HCT116 (cell line): Measurements from ENCODE around the gene SURF6. TPM values are rescaled to one million over a fixed set of nuclear protein-coding genes. Genes with fewer than 3 reads are reported as not detected.

ENCODE experiments used
- ATAC-seq: fragments of 200-7000 bp; cut with Tn5 transposase; 2 replicates; pipeline ENCODE4 v1.9.1; 2020; ENCODE audit warnings: mild to moderate bottlenecking, moderate library complexity
- BruUV-seq: library from RNA; stranded (reverse); fragments of 400-500 nt; replicated peaks from 2 replicates; lab custom pipeline; 2021; lab: Mats Ljungman, UMichigan
- CTCF ChIA-PET: fragments of 300-600 bp; sonication (Branson Sonifier 250); formaldehyde crosslinking; loops from one replicate; lab custom pipeline; 2021; ENCODE audit warnings: antibody characterized with exemption; lab: Charles Lee
- POLR2A ChIA-PET: fragments of 300-600, 350-600 bp; sonication (Branson Sonifier 250); formaldehyde crosslinking; loops from one replicate; lab custom pipeline; 2021; ENCODE audit warnings: antibody characterized with exemption; lab: Charles Lee
- RAD21 ChIA-PET, 2 experiments: fragments of 300-600 bp; sonication (Branson Sonifier 250); formaldehyde crosslinking; loops; one replicate each; lab custom pipeline; 2023; ENCODE audit warnings: low total read pairs in 2 of 2; ENCODE audit not compliant: uncharacterized antibody in 2 of 2, unreplicated experiment in 2 of 2, low non-redundant PET in 1 of 2; lab: Charles Lee
- DNase-seq: peaks from one replicate; pipeline ENCODE4 v3.0.0-alpha.2; 2010; ENCODE audit warnings: low read depth, low spot score
- H2AFZ ChIP-seq: fragments of 200-600 bp; shearing (Covaris generic), sonication (generic); 2 replicates; pipeline ENCODE4 v1.6.1; 2017; ENCODE audit warnings: low read depth, mixed run types, mixed read lengths, antibody characterized with exemption, low read length; ENCODE audit not compliant: poor library complexity, severe bottlenecking
- H3K27ac ChIP-seq: 2 replicates; pipeline ENCODE4 v1.5.1; 2012; ENCODE audit warnings: low read depth, low read length
- H3K27me3 ChIP-seq: fragments of 200-600 bp; sonication (generic); 2 replicates; pipeline ENCODE4 v1.6.1; 2016; ENCODE audit warnings: mixed run types, low read length, mixed read lengths; ENCODE audit not compliant: insufficient read depth
- H3K36me3 ChIP-seq, 2 experiments: fragments of 200-500 bp in 1 of 2; fragments of 200-600 bp in 1 of 2; sonication (Bioruptor generic) in 1 of 2; sonication (generic) in 1 of 2; 2 replicates each; pipeline versions ENCODE4 v1.5.1 to v1.6.1; 2014 to 2016; ENCODE audit warnings: low read length in 2 of 2, inconsistent platforms in 1 of 2, mixed read lengths in 1 of 2, mixed run types in 1 of 2; ENCODE audit not compliant: insufficient read depth in 2 of 2, control insufficient read depth in 1 of 2
- H3K4me1 ChIP-seq, 2 experiments: fragments of 200-600 bp in 1 of 2; sonication (generic) in 1 of 2; 2 replicates each; pipeline versions ENCODE4 v1.5.1 to v1.6.1; 2012 to 2017; ENCODE audit warnings: low read length in 2 of 2, inconsistent platforms in 1 of 2, mild to moderate bottlenecking in 1 of 2, mixed read lengths in 1 of 2, mixed run types in 1 of 2, moderate library complexity in 1 of 2; ENCODE audit not compliant: insufficient read depth in 2 of 2, control insufficient read depth in 1 of 2
- H3K4me2 ChIP-seq: fragments of 200-600 bp; sonication (generic); 2 replicates; pipeline ENCODE4 v1.6.1; 2017; ENCODE audit warnings: mixed run types, low read length, mixed read lengths
- H3K4me3 ChIP-seq, 2 experiments: fragments of 200-600 bp in 1 of 2; sonication (generic) in 1 of 2; replicated peaks in 1 of 2; 2 replicates each; pipeline ENCODE4 v1.5.1; 2011 to 2016; ENCODE audit warnings: low read length in 2 of 2, control low read depth in 1 of 2, low read depth in 1 of 2, mild to moderate bottlenecking in 1 of 2, mixed read lengths in 1 of 2, mixed run types in 1 of 2
- H3K79me2 ChIP-seq: fragments of 200-600 bp; sonication (generic); 2 replicates; pipeline ENCODE4 v1.6.1; 2017; ENCODE audit warnings: mild to moderate bottlenecking, mixed run types, low read length, moderate library complexity, mixed read lengths; ENCODE audit not compliant: insufficient read depth
- H3K9ac ChIP-seq: fragments of 200-600 bp; sonication (generic); 2 replicates; pipeline ENCODE4 v1.6.1; 2016; ENCODE audit warnings: low read length, mixed read lengths
- H3K9me2 ChIP-seq: fragments of 200-600 bp; sonication (generic), shearing (Covaris generic); 2 replicates; pipeline ENCODE4 v1.6.1; 2017; ENCODE audit warnings: mixed run types, mild to moderate bottlenecking, moderate library complexity; ENCODE audit not compliant: insufficient read depth
- H3K9me3 ChIP-seq, 2 experiments: fragments of 200-500 bp in 1 of 2; fragments of 200-600 bp in 1 of 2; sonication (Bioruptor generic) in 1 of 2; sonication (generic) in 1 of 2; 2 replicates each; pipeline ENCODE4 v1.6.1; 2014 to 2017; ENCODE audit warnings: low read length in 2 of 2, mixed read lengths in 2 of 2, inconsistent platforms in 1 of 2, low read depth in 1 of 2, mild to moderate bottlenecking in 1 of 2, mixed run types in 1 of 2, moderate library complexity in 1 of 2; ENCODE audit not compliant: control insufficient read depth in 1 of 2, insufficient read depth in 1 of 2
- H4K20me1 ChIP-seq: fragments of 200-600 bp; sonication (generic), shearing (Covaris generic); 2 replicates; pipeline ENCODE4 v1.6.1; 2017; ENCODE audit warnings: mixed run types, mild to moderate bottlenecking, moderate library complexity; ENCODE audit not compliant: insufficient read depth
- CBX3 ChIP-seq: IDR thresholded peaks from 2 replicates; pipeline ENCODE4 v1.6.1; 2012; ENCODE audit warnings: low read depth
- CEBPB ChIP-seq: IDR thresholded peaks from 2 replicates; pipeline ENCODE4 v1.6.1; 2012; ENCODE audit warnings: low read depth
- EGR1 ChIP-seq: IDR thresholded peaks from 2 replicates; pipeline ENCODE4 v1.6.1; 2012; ENCODE audit warnings: low read depth
- EZH2 ChIP-seq: fragments of 200-600 bp; sonication (generic); IDR thresholded peaks from 2 replicates; pipeline ENCODE4 v1.6.1; 2017; ENCODE audit warnings: antibody characterized with exemption, mixed run types
- EZH2phosphoT487 ChIP-seq: fragments of 200-600 bp; IDR thresholded peaks from 2 replicates; pipeline ENCODE4 v1.6.1; 2018; ENCODE audit warnings: antibody characterized with exemption, borderline replicate concordance
- FOSL1 ChIP-seq: IDR thresholded peaks from 2 replicates; pipeline ENCODE4 v1.6.1; 2012; ENCODE audit warnings: low read depth
- JUND ChIP-seq: IDR thresholded peaks from 2 replicates; pipeline ENCODE4 v1.6.1; 2012
- POLR2A ChIP-seq: IDR thresholded peaks from 2 replicates; pipeline ENCODE4 v1.7.0; 2011; ENCODE audit warnings: borderline replicate concordance; ENCODE audit not compliant: insufficient read depth, insufficient read length; ENCODE audit errors: extremely low read depth
- POLR2AphosphoS5 ChIP-seq: IDR thresholded peaks from 2 replicates; pipeline ENCODE4 v1.6.1; 2011; ENCODE audit warnings: mild to moderate bottlenecking, low read depth, low read length, moderate library complexity
- RAD21 ChIP-seq: IDR thresholded peaks from 2 replicates; pipeline ENCODE4 v1.6.1; 2012; ENCODE audit warnings: low read depth, mild to moderate bottlenecking
- SIN3A ChIP-seq: IDR thresholded peaks from 2 replicates; pipeline ENCODE4 v1.6.1; 2012; ENCODE audit warnings: low read depth
- SP1 ChIP-seq: IDR thresholded peaks from 2 replicates; pipeline ENCODE4 v1.6.1; 2012; ENCODE audit warnings: low read depth
- SRF ChIP-seq: IDR thresholded peaks from 2 replicates; pipeline ENCODE4 v1.6.1; 2012; ENCODE audit warnings: low read depth
- TCF7L2 ChIP-seq: IDR thresholded peaks from 2 replicates; pipeline ENCODE4 v1.7.0; 2011; ENCODE audit warnings: borderline replicate concordance, inconsistent platforms; ENCODE audit not compliant: insufficient read depth, insufficient read length; ENCODE audit errors: extremely low read depth
- YY1 ChIP-seq: IDR thresholded peaks from 2 replicates; pipeline ENCODE4 v1.6.1; 2011; ENCODE audit warnings: low read length, low read depth, moderate library complexity, mild to moderate bottlenecking; ENCODE audit not compliant: insufficient replicate concordance; ENCODE audit errors: extremely low read depth
- ZNF274 ChIP-seq: fragments of 200-500 bp; sonication (Bioruptor generic); IDR thresholded peaks from 2 replicates; pipeline ENCODE4 v1.6.1; 2014; ENCODE audit warnings: mild to moderate bottlenecking, low read depth, low read length, inconsistent platforms
- intact Hi-C: fragments of 100-400 bp; cut with micrococcal nuclease; formaldehyde crosslinking; loops from 2 replicates; pipeline ENCODE4 v1.10.0; 2022
- total RNA-seq: library from RNA; stranded (reverse); gene quantifications from one replicate; pipeline ENCODE4 v1.2.1, GENCODE V29; 2021; ENCODE audit not compliant: unreplicated experiment
- TF ChIP-seq, protein P1 (sequence below): IDR thresholded peaks from 2 replicates; pipeline ENCODE4 v1.6.1; 2011; ENCODE audit warnings: mild to moderate bottlenecking, low read length, moderate library complexity; ENCODE audit not compliant: insufficient replicate concordance; ENCODE audit errors: extremely low read depth
- TF ChIP-seq, protein P2 (sequence below): IDR thresholded peaks from 2 replicates; pipeline ENCODE4 v1.6.1; 2012; ENCODE audit warnings: low read depth
- TF ChIP-seq, protein P3 (sequence below): IDR thresholded peaks from 2 replicates; pipeline ENCODE4 v1.6.1; 2012

Gene SURF6
- total RNA-seq, 1 experiment from 2014 or later, result 30.1 TPM

DNA sequence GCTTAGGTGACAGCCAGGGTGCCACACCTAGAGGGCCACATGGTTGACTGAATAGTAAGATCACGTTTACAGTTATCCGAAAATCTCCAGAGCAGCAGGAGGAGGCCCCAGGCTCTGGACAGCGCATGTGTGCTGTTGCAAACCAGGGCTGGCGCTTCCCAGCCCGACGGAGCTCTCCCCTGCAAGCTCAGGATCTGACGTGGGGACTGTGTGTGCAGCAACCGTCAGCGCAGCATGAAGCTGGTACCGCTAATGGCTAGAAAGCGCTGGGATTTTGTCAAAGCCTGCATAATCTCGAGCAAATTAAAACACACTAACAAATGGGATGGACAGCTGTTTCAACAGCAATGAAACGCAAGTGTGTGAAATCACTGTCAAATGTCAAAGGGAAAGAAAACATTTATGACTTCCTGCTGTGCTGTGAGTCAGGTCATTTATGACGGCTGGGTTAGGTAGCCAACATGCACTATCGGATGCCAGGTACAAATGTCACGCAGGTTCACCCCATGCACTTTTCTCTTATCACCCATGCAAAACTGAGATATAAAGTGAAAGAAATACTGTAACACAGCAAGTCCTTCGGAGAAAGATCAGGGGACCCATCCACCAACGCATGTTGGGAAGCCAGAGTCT, 32.4 kb upstream of the SURF6 start:
- peaks cover 3% of the 10 kb centered on the region; the same call in 1 of the 2 replicates for H4K20me1 ChIP-seq
- CTCF ChIA-PET, result no interaction called here
- H3K27ac ChIP-seq, result no peak overlapping the region
- H3K9ac ChIP-seq, result no peak overlapping the region
- H3K36me3 ChIP-seq, result peaks cover 35 to 57% of the 10 kb centered on the region in 2 experiments; a peak in 3 of 4 replicates
- RAD21 ChIA-PET, result no interaction called here
- BruUV-seq, result no TSS peak
- H3K27me3 ChIP-seq, result no peaks in the 10 kb centered on the region
- no peaks in the 10 kb centered on the region for H3K9me2 ChIP-seq
- no peak overlapping the region for H2AFZ ChIP-seq
- TF ChIP-seq, protein P1, sequence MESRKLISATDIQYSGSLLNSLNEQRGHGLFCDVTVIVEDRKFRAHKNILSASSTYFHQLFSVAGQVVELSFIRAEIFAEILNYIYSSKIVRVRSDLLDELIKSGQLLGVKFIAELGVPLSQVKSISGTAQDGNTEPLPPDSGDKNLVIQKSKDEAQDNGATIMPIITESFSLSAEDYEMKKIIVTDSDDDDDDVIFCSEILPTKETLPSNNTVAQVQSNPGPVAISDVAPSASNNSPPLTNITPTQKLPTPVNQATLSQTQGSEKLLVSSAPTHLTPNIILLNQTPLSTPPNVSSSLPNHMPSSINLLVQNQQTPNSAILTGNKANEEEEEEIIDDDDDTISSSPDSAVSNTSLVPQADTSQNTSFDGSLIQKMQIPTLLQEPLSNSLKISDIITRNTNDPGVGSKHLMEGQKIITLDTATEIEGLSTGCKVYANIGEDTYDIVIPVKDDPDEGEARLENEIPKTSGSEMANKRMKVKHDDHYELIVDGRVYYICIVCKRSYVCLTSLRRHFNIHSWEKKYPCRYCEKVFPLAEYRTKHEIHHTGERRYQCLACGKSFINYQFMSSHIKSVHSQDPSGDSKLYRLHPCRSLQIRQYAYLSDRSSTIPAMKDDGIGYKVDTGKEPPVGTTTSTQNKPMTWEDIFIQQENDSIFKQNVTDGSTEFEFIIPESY, result no peak
- TF ChIP-seq YY1, result no peak
- TF ChIP-seq, protein P2, sequence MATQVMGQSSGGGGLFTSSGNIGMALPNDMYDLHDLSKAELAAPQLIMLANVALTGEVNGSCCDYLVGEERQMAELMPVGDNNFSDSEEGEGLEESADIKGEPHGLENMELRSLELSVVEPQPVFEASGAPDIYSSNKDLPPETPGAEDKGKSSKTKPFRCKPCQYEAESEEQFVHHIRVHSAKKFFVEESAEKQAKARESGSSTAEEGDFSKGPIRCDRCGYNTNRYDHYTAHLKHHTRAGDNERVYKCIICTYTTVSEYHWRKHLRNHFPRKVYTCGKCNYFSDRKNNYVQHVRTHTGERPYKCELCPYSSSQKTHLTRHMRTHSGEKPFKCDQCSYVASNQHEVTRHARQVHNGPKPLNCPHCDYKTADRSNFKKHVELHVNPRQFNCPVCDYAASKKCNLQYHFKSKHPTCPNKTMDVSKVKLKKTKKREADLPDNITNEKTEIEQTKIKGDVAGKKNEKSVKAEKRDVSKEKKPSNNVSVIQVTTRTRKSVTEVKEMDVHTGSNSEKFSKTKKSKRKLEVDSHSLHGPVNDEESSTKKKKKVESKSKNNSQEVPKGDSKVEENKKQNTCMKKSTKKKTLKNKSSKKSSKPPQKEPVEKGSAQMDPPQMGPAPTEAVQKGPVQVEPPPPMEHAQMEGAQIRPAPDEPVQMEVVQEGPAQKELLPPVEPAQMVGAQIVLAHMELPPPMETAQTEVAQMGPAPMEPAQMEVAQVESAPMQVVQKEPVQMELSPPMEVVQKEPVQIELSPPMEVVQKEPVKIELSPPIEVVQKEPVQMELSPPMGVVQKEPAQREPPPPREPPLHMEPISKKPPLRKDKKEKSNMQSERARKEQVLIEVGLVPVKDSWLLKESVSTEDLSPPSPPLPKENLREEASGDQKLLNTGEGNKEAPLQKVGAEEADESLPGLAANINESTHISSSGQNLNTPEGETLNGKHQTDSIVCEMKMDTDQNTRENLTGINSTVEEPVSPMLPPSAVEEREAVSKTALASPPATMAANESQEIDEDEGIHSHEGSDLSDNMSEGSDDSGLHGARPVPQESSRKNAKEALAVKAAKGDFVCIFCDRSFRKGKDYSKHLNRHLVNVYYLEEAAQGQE, result no peak
- no peak for TF ChIP-seq POLR2A
- TF ChIP-seq EZH2, result no peak
- TF ChIP-seq, protein P3, sequence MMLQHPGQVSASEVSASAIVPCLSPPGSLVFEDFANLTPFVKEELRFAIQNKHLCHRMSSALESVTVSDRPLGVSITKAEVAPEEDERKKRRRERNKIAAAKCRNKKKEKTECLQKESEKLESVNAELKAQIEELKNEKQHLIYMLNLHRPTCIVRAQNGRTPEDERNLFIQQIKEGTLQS, result no peak
- TF ChIP-seq SP1, result no peak
- TF ChIP-seq EZH2phosphoT487, result no peak
- TF ChIP-seq JUND, result no peak
- no peak for TF ChIP-seq SIN3A
- TF ChIP-seq RAD21, result no peak
- no peak for TF ChIP-seq TCF7L2
- TF ChIP-seq CEBPB, result no peak
- no peak for TF ChIP-seq CBX3
- TF ChIP-seq POLR2AphosphoS5, result no peak
- no peak for TF ChIP-seq ZNF274
- no peak for TF ChIP-seq SRF
- TF ChIP-seq FOSL1, result no peak
- TF ChIP-seq EGR1, result no peak
- ATAC-seq (no peak), DNase-seq (no peak)
- no peaks in the 10 kb centered on the region for H3K9me3 ChIP-seq
- no peaks in the 10 kb centered on the region; a peak in 1 of 4 replicates for H3K4me1 ChIP-seq
- POLR2A ChIA-PET, result no interaction called here
- H3K4me3 ChIP-seq, result no peak overlapping the region
- H3K79me2 ChIP-seq, result peaks cover 77% of the 10 kb centered on the region
- intact Hi-C loops, result no loop called here
- H3K4me2 ChIP-seq, result no peak overlapping the region
